NCI-H1694 (cell line): ENCODE data around the gene UGT2A2.
"Not testable (repeated sequence)": the region's sequence is repeated elsewhere in the genome, so short reads cannot be mapped to it uniquely, and the experiment has no call there.

Source experiments
- DNase-seq: peaks from one replicate; lab custom pipeline; 2025; lab: John Stamatoyannopoulos, UW

UGT2A2 gene

DNA sequence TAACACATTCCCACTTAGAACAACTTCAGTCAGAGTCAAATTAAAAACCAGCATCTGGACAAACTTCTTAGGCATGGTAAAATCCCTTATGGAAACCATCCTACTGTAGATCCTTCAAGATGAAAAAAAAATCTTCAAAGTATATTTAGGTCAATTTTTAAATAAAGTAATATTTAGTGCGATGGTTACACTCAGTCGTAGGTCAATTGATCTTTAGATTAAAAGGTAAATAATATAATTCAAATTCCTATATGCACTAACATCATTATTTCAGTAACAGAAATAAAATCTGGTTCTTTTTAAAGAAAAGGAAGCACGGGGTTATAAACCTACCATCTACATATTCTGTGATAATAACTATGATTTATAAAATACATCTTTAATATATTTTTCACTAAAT lies at the start of gene UGT2A2:
Gene UGT2A2, minus strand, starts transcription at position 101 of the 400 bp plus-strand sequence. Its CDS starts 2 bp downstream, at position 99.
- DNase-seq = no peak

GRCh38 chr4:69684804-69685203 lies 45.4 kb upstream of the UGT2A2 start:
- DNase-seq = no peak

DNA sequence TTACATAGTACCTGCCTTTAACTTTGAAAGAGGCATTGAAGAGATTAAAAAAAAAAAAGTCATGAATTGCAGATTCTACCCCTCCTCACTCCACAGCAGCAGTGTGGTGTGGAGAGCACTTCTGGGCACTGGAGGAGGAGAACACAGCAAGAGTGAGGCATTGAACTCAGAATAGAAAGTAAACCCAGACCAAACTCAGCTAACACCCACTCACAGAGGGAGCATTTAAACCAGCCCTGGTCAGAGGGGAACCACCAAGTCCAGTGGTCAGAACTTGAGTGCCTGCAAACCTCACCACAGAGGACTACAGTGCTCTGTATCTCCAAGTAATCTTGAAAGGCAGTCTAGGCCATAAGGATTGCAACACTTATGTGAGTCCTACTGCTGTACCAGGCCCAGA lies 29.2 kb upstream of the UGT2A2 start:
- DNase-seq = no peak

DNA sequence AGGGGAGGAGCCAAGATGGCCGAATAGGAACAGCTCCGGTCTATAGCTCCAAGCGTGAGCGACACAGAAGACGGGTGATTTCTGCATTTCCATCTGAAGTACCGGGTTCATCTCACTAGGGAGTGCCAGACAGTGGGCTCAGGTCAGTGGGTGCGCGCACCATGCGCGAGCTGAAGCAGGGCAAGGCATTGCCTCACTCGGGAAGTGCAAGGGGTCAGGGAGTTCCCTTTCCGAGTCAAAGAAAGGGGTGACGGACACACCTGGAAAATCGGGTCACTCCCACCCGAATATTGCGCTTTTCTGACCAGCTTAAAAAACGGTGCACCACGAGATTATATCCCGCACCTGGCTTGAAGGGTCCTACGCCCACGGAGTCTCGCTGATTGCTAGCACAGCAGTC lies 24.6 kb upstream of the UGT2A2 start:
- DNase-seq = not testable (repeated sequence)

GRCh38 chr4:69661130-69661803 lies 21.8 kb upstream of the UGT2A2 start:
- DNase-seq = not testable (repeated sequence)

DNA sequence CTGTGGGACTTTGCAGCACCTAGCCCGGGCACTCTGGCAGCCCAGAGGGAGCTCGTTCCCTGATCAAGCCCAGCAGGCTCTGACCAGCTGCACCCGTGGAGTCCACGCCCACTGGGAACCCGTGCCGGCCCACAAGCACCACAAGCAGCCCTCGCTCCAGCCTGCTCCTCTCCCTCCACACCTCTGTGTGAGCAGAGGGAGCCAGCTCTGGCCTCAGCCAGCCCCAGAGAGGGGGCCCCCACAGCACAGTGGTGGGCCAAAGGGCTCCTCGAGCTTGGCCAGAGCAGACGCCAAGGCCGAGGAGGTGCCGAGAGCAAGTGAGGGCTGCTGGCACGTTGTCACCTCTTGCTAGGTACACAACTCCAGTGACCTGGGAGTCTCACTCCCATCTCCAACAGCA lies 18.7 kb upstream of the UGT2A2 start:
- DNase-seq = no peak

DNA sequence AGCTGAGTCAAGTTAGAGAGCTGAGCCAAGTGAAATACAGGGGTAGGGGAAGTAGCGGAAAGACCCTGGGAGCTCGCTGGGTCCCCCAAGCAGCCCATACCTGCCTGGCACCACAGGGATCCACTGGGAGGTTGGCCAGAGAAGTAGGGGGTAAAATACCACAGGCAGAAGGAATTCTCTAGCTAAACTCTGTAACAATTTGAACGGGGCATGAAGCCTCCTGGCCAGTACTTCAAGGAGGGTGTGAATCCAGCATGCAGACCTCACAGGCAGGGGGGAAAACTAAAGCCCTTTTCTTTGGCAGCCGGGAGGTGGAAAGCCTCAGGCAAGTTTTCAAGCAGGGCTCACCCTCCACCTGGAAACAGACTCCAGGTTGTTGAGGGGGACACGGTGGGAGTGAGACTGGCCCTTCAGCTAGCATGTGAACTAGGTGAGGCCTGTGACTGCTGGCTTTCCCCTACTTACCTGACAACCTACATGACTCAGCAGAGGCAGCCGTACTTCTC lies 17.3 kb upstream of the UGT2A2 start:
- no peak for DNase-seq

DNA sequence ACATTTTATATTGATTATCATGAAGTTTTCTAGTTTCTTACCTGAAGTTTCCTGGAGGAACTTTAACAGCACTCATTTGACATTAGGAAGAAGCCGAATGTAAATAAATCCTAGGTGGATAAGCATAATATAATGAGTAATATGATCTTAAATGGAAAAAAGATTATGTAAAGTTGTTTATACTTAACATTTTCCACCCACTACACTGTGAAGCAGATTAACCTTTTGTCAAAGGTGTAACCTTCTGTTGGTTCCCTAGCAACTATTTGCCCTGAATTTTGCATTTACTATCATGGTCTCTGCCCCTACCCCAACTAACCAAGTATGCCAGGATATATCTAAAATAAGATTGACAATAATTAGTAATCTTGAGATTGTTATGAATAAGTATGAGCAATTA lies 13.7 kb upstream of the UGT2A2 start, which contains the start of gene UGT2A1:
Gene UGT2A1, minus strand, starts transcription at position 101 of the 400 bp plus-strand sequence. CDS start 5,603 bp downstream, outside the sequence.
- no peak for DNase-seq

DNA sequence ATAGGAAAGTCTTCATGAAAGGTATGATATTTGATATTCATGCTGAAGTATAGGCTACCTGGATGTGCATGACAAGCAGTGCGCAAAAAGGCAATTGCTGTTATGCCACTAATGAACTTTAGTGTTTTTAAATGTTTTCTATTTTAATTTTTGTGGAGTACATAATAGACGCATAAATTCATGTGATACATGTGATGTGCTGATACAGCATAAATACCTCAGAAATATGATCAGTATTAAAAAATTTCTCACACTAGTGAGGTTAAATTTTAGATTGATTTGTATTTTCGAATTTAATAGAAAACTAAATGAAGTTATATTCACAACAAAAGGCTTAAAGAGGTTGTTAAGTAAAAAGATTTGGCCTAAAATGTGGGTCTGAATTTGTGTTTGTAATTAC lies 11.4 kb upstream of the UGT2A2 start:
- DNase-seq = no peak

DNA sequence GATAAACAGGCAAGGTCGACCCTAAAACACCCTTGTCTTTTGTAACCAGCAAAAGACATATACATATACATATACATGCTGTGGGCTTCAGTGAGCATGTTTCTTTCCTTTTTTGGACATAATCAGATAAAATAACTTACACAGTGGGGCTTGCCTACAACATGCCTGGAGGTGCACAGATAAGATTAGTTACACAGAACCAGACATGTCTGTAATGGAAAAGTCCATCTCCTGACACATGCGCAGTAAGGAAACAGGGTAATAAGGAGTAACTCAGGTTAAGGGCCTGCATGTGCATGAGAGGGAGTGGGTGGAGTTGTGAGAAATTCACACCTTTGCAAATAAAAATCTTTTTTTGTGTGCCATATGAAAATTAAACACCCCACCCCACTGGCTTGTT lies 10.2 kb upstream of the UGT2A2 start:
- no peak for DNase-seq

GRCh38 chr4:69649207-69649606 lies 9.8 kb upstream of the UGT2A2 start:
- DNase-seq = no peak

- no peak for DNase-seq
These were observed 3.5 kb upstream of the UGT2A2 start for GRCh38 chr4:69642961-69643360.

- no peak for DNase-seq
These were observed 847 bp upstream of the UGT2A2 start for GRCh38 chr4:69640289-69640688.

DNA sequence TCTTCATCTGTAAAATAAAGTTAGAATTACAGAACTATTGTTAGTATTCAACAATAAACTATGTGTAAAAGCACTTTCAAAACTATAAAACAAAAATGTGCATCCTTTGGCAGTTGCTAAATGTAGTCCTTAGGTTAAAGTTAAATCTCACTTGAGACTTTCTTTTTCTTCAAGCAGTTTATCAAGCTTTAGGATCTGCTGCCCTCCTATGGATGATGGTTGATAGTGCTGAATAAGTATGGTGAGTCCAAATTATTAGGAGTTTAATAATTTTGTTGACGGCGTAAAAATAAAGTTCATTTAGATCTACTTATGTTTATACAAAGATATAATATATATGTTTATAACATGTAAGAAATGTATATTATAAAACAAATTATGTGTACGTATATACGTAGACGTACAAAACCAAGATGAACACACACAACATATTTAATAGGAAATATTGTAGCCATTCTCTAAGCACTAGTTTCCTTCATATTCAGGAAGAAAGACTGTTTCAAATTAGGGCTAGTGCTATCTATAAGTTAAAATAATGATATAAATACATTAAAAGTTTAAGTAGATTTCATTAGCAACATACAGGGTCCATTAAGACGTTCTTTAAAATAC lies 22.3 kb downstream of the UGT2A2 start:
- no peak for DNase-seq

GRCh38 chr4:69610484-69610883 lies 29.0 kb downstream of the UGT2A2 start:
- DNase-seq = no peak

DNA sequence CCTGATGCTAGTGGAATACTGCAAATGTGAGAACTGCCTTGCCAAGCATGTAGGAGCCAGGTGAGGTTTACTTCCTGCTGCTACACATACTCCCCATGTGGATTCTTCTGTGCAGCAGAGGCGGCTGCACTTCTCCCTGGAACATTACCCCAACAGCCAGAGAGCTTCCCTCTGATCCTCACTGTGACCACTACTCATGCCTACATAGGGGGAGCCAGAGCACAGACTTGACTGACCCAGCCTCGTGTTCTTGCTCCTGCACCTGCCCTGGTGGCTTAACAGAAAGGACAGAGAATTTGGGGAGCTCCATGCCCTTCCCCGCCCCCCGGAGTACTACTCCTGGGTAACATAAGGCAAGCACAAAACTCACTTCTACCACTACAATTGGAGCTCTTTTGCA lies 38.4 kb downstream of the UGT2A2 start:
- no peak for DNase-seq

- DNase-seq = no peak
These were observed 39.4 kb downstream of the UGT2A2 start for GRCh38 chr4:69600013-69600412.

DNA sequence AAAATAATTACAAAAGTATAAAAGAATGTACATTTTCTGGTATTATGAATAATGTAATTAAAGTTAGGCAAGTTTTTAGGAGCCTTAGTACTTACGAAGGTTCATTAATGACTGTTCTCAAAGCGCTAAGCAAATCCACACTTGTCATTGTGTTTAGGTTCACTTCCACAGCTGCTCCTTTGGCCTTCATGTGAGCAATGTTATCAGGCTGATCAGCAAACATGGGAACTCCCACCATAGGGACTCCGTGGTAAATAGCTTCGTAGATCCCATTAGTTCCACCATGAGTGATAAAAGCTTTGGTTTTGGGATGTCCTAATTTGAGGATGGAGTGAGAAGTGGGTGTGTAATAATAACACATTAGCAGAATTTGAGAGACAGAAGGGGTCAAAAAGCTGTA lies 45.1 kb downstream of the UGT2A2 start:
- DNase-seq = no peak

DNA sequence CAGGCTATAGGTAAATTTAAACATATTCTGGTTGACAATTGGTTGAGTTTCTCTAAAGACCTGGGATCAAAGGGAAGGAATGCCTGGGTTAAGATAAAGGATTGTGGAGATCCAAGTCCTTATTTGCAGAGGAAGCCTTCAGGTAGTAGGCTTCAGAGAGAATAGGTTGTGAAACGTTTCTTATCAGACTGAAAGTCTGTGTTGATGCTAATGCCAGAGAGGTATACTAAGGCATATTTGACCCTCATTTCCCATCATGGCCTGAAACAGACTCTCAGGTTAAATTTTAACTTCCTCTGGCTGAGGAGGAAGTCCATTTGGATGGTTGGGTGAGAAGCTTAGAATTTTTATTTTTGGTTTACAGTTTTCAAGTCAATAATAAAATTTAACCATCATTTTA lies 48.1 kb downstream of the UGT2A2 start:
- DNase-seq = no peak

- no peak for DNase-seq
These were observed 49.6 kb downstream of the UGT2A2 start for GRCh38 chr4:69589884-69590283.

DNA sequence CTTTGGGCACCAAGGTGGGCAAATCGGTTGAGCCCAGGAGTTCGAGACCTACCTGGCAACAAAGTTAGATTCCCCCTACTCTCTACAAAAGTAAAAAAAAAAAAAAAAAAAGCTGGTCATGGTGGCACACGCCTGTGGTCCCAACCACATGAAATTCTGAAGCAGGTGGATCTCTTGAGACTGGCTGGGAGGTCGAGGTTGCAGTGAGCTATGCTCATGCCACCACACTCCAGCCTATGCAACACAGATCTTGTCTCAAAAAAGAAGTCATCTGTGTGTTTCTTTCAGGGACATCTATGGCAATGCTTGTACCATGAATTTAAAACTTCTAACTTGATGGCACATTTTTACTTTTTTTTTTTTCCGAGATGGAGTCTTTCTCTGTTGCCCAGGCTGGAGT lies 55.3 kb downstream of the UGT2A2 start:
- no peak for DNase-seq

DNA sequence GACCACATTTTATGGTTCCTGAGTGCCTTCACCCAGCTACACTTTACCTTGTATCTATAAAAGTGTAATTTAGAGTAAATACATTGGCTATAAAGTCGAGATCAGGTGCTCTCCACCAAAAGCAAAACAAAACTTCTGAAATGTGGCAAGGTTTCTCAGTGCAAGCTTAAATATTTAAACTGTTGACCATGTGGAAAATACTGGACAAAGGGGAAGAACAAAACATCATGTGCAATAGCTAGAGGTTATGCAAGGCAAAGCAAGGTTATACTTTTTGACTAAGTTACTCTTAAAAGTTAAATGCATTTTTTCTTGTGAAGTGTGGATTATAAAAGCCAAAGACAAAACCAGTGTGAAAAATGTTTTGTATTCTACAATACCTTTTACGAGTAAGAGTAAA lies 55.9 kb downstream of the UGT2A2 start:
- DNase-seq = no peak

GRCh38 chr4:69577245-69577644 lies 62.2 kb downstream of the UGT2A2 start:
- no peak for DNase-seq
